ENCODE measurements around the gene RNF144A. TPM values are rescaled to one million over a fixed set of nuclear protein-coding genes. Genes with fewer than 3 reads are reported as not detected.
A peak's percentile ranks its signal among the peaks of the same experiment; 100 is the strongest.

RNF144A gene
- total and polyA plus RNA-seq, 10 of the 15 experiments (the other 5 are each of a cell fraction or from before 2014, with no cell fraction given), result 0.02 to 12.1 (median 0.48) TPM; not detected in 1

DNA sequence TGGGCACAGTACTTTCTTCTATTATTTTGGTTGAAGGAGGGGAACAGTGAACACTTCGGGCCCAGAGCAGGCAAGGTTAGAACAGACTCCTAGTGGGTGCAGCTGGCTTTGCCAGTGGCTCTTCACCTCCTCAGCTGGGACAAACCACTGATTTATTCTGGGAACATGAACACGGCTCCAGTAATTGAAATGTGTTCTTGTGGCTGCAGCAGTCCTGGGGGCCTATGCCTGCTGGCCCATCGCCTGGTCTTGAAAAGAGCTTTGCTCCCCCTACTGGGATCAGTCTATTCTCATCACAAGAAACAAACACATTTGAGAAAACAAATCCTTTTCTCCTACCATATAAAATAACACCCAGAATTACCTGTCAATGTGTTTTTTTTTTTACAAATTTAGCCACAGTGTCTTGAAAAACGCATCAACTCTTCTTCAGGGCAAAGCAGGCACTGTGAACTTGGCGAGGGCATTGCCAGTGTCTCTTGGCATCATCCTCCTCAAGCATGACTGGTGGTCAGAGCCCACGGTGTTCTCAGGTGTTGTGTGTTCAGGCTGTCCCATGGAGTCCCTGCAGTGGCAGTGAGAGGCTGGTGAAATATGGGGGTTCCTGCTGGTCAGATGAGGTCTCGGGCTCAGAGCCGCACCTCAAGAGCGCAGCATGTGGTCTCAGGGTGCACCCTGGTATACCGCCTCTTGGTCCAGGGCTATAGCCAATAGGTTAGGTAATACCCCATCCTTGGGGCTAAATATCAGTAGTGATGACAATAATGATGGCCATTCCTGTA lies 51.3 kb downstream of the RNF144A start:
- WGBS (ENCODE audit: insufficient coverage, insufficient replicate concordance, low lambda C conversion rate, missing lambda C conversion rate), result 64% methylated on average over 10 of the region's 10 CpGs
- no TSS peak for BruUV-seq (replicated peaks)
- H3K9me3 ChIP-seq (replicated peaks; ENCODE audit: control insufficient read depth, insufficient read depth, low read length), result no peaks in the 10 kb centered on the region; the same call in 2 of the 3 replicates
- H3K9ac ChIP-seq (ENCODE audit: control insufficient read depth, insufficient read depth, low read length), result no peak overlapping the region
- H4K20me1 ChIP-seq (ENCODE audit: control insufficient read depth, insufficient read depth), result no peaks in the 10 kb centered on the region
- no peak overlapping the region for H3K27ac ChIP-seq (ENCODE audit: control insufficient read depth, insufficient read depth)
- H3K27me3 ChIP-seq (replicated peaks in 1 of 2; ENCODE audit: control insufficient read depth in 2 of 2, insufficient read depth in 2 of 2, low read length in 1 of 2), result no peaks in the 10 kb centered on the region
- POLR2A ChIA-PET, result no interaction called here
- TF ChIP-seq SMC3 (IDR thresholded peaks at IDR 0.05; ENCODE audit: borderline replicate concordance, low read length) (0 out of 2 replicates have a peak, but pooled peaks have one; percentile 21), RAD21 (IDR thresholded peaks at IDR 0.05; ENCODE audit: insufficient read depth, low read depth, low read length) (0 out of 2 replicates have a peak, but pooled peaks have one; percentile 19)
- TF ChIP-seq, protein P1, sequence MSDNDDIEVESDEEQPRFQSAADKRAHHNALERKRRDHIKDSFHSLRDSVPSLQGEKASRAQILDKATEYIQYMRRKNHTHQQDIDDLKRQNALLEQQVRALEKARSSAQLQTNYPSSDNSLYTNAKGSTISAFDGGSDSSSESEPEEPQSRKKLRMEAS (IDR thresholded peaks at IDR 0.05; ENCODE audit: low read depth, low read length), result no peak
- intact Hi-C loops (cut with micrococcal nuclease; ENCODE audit: unreplicated experiment), result loop anchor here (2.0 kb wide), 1 partner anchor 72 kb away; no protein-coding TSS in a partner anchor
- H3K36me3 ChIP-seq (ENCODE audit: control insufficient read depth in 2 of 2, insufficient read depth in 2 of 2, low read length in 1 of 2), result no peaks in the 10 kb centered on the region
- H3K4me1 ChIP-seq (ENCODE audit: control insufficient read depth, insufficient read depth, low read length), result no peaks in the 10 kb centered on the region
- H3K4me3 ChIP-seq, result no peak overlapping the region
- CTCF ChIA-PET, result interaction anchor here (0.7 to 1.4 kb wide), 4 partner anchors 52 to 107 kb away, joined by 3 to 4 read pairs (median 3); no protein-coding TSS in a partner anchor
- in situ Hi-C loops (cut with MboI), result no loop called here
- 0 out of 3 replicates have a peak, but pooled peaks have one; percentile 17 for ATAC-seq
- SMC1A ChIA-PET (ENCODE audit: uncharacterized antibody, unreplicated experiment), result interaction anchor here (0.9 to 1.9 kb wide), 3 partner anchors 9 to 72 kb away, joined by 3 to 6 read pairs (median 3); no protein-coding TSS in a partner anchor
- RAD21 ChIA-PET (ENCODE audit: unreplicated experiment), result interaction anchor here (2.0 kb wide), 1 partner anchor 71 kb away, joined by 8 read pairs; no protein-coding TSS in a partner anchor
- no peak for FAIRE-seq
- no peak overlapping the region for H2AFZ ChIP-seq (ENCODE audit: control insufficient read depth, low read depth, low read length)
- no peak for DNase-seq (ENCODE audit: low read depth, low spot score)
- H3K4me2 ChIP-seq (ENCODE audit: control insufficient read depth, insufficient read depth), result no peak overlapping the region
- H3K79me2 ChIP-seq (ENCODE audit: control insufficient read depth, insufficient read depth, low read length), result no peaks in the 10 kb centered on the region

- no peaks in the 10 kb centered on the region; the same call in 2 of the 3 replicates for H3K9me3 ChIP-seq (replicated peaks; ENCODE audit: control insufficient read depth, insufficient read depth, low read length)
- no peak overlapping the region for H3K27ac ChIP-seq (ENCODE audit: control insufficient read depth, insufficient read depth)
- no peaks in the 10 kb centered on the region for H3K27me3 ChIP-seq (replicated peaks in 1 of 2; ENCODE audit: control insufficient read depth in 2 of 2, insufficient read depth in 2 of 2, low read length in 1 of 2)
- no peaks in the 10 kb centered on the region for H4K20me1 ChIP-seq (ENCODE audit: control insufficient read depth, insufficient read depth)
- 0% methylated on average over 1 of the region's 1 CpG for WGBS (ENCODE audit: insufficient coverage, insufficient replicate concordance, low lambda C conversion rate, missing lambda C conversion rate)
- no peak for ATAC-seq
- RAD21 ChIA-PET (ENCODE audit: unreplicated experiment), result no interaction called here
- DNase-seq (ENCODE audit: low read depth, low spot score), result no peak
- no peaks in the 10 kb centered on the region for H3K4me1 ChIP-seq (ENCODE audit: control insufficient read depth, insufficient read depth, low read length)
- CTCF ChIA-PET, result no interaction called here
- no peaks in the 10 kb centered on the region for H3K36me3 ChIP-seq (ENCODE audit: control insufficient read depth in 2 of 2, insufficient read depth in 2 of 2, low read length in 1 of 2)
- H3K4me3 ChIP-seq, result no peak overlapping the region
- intact Hi-C loops (cut with micrococcal nuclease; ENCODE audit: unreplicated experiment) (no loop called here), in situ Hi-C loops (cut with MboI) (no loop called here)
- SMC1A ChIA-PET (ENCODE audit: uncharacterized antibody, unreplicated experiment), result no interaction called here
- no peaks in the 10 kb centered on the region for H3K79me2 ChIP-seq (ENCODE audit: control insufficient read depth, insufficient read depth, low read length)
- H3K9ac ChIP-seq (ENCODE audit: control insufficient read depth, insufficient read depth, low read length), result no peak overlapping the region
- POLR2A ChIA-PET, result no interaction called here
- BruUV-seq (replicated peaks), result no TSS peak
- no peak for FAIRE-seq
- no peak overlapping the region for H2AFZ ChIP-seq (ENCODE audit: control insufficient read depth, low read depth, low read length)
- H3K4me2 ChIP-seq (ENCODE audit: control insufficient read depth, insufficient read depth), result no peak overlapping the region
- no peak for TF ChIP-seq BMI1 (IDR thresholded peaks at IDR 0.05; ENCODE audit: borderline replicate concordance)
- TF ChIP-seq, protein P2, sequence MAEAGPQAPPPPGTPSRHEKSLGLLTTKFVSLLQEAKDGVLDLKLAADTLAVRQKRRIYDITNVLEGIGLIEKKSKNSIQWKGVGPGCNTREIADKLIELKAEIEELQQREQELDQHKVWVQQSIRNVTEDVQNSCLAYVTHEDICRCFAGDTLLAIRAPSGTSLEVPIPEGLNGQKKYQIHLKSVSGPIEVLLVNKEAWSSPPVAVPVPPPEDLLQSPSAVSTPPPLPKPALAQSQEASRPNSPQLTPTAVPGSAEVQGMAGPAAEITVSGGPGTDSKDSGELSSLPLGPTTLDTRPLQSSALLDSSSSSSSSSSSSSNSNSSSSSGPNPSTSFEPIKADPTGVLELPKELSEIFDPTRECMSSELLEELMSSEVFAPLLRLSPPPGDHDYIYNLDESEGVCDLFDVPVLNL (IDR thresholded peaks at IDR 0.05; ENCODE audit: low read depth, low read length), result no peak
- TF ChIP-seq, protein P3, sequence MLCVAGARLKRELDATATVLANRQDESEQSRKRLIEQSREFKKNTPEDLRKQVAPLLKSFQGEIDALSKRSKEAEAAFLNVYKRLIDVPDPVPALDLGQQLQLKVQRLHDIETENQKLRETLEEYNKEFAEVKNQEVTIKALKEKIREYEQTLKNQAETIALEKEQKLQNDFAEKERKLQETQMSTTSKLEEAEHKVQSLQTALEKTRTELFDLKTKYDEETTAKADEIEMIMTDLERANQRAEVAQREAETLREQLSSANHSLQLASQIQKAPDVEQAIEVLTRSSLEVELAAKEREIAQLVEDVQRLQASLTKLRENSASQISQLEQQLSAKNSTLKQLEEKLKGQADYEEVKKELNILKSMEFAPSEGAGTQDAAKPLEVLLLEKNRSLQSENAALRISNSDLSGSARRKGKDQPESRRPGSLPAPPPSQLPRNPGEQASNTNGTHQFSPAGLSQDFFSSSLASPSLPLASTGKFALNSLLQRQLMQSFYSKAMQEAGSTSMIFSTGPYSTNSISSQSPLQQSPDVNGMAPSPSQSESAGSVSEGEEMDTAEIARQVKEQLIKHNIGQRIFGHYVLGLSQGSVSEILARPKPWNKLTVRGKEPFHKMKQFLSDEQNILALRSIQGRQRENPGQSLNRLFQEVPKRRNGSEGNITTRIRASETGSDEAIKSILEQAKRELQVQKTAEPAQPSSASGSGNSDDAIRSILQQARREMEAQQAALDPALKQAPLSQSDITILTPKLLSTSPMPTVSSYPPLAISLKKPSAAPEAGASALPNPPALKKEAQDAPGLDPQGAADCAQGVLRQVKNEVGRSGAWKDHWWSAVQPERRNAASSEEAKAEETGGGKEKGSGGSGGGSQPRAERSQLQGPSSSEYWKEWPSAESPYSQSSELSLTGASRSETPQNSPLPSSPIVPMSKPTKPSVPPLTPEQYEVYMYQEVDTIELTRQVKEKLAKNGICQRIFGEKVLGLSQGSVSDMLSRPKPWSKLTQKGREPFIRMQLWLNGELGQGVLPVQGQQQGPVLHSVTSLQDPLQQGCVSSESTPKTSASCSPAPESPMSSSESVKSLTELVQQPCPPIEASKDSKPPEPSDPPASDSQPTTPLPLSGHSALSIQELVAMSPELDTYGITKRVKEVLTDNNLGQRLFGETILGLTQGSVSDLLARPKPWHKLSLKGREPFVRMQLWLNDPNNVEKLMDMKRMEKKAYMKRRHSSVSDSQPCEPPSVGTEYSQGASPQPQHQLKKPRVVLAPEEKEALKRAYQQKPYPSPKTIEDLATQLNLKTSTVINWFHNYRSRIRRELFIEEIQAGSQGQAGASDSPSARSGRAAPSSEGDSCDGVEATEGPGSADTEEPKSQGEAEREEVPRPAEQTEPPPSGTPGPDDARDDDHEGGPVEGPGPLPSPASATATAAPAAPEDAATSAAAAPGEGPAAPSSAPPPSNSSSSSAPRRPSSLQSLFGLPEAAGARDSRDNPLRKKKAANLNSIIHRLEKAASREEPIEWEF (IDR thresholded peaks at IDR 0.05; ENCODE audit: insufficient replicate concordance, low read depth, low read length), result no peak
- TF ChIP-seq FOXM1 (IDR thresholded peaks at IDR 0.05; ENCODE audit: low read depth, low read length), result no peak
These were observed 53.3 kb downstream of the RNF144A start for GRCh38 chr2:6970551-6970950.
